HepG2 (cell line): Measurements from ENCODE around the gene TMEM232. TPM values are rescaled to one million over a fixed set of nuclear protein-coding genes. Genes with fewer than 3 reads are reported as not detected.

Source experiments
- FOXK2 ChIP-seq: fragments of 450-650 bp; IDR thresholded peaks from 2 replicates; pipeline ENCODE4 v1.6.1; 2016
- GTF2F1 ChIP-seq: fragments of 150-350 bp; IDR thresholded peaks from 2 replicates; pipeline ENCODE4 v1.6.1; 2014; ENCODE audit warnings: low read length
- IKZF4 ChIP-seq: sonication (generic); formaldehyde crosslinking; IDR thresholded peaks from 2 replicates; pipeline ENCODE4 v1.5.1; 2020; ENCODE audit warnings: borderline replicate concordance, mild to moderate bottlenecking, low read depth, missing genetic modification reagents; ENCODE audit errors: not compliant biosample characterization
- JUNB ChIP-seq: sonication (generic); formaldehyde crosslinking; IDR thresholded peaks from 2 replicates; pipeline ENCODE4 v1.8.0; 2022; ENCODE audit warnings: missing genetic modification reagents, mild to moderate bottlenecking, borderline replicate concordance
- KMT2A ChIP-seq: sonication (generic); formaldehyde crosslinking; IDR thresholded peaks from 2 replicates; pipeline ENCODE4 v1.4.0; 2020; ENCODE audit warnings: missing genetic modification reagents
- NR2C2 ChIP-seq: sonication (generic); formaldehyde crosslinking; IDR thresholded peaks from 2 replicates; pipeline ENCODE4 v1.4.0; 2020; ENCODE audit warnings: missing genetic modification reagents, mild to moderate bottlenecking, moderate library complexity, borderline replicate concordance
- PITX1 ChIP-seq: sonication (generic); formaldehyde crosslinking; IDR thresholded peaks from 2 replicates; pipeline ENCODE4 v1.5.1; 2020; ENCODE audit warnings: mild to moderate bottlenecking, missing genetic modification reagents
- RFX5 ChIP-seq: IDR thresholded peaks from 2 replicates; pipeline ENCODE4 v1.6.1; 2011; ENCODE audit warnings: low read depth, low read length, improper control_type of control experiment
- SMAD1 ChIP-seq: sonication (generic); formaldehyde crosslinking; IDR thresholded peaks from 2 replicates; pipeline ENCODE4 v1.4.0; 2020; ENCODE audit warnings: missing genetic modification reagents, low read depth, mild to moderate bottlenecking, borderline replicate concordance
- SP140L ChIP-seq: sonication (generic); formaldehyde crosslinking; IDR thresholded peaks from 2 replicates; pipeline ENCODE4 v1.4.0; 2020; ENCODE audit warnings: missing genetic modification reagents, borderline replicate concordance
- ZFP91 ChIP-seq: sonication (generic); formaldehyde crosslinking; IDR thresholded peaks from 2 replicates; pipeline ENCODE4 v1.9.0; 2022; ENCODE audit warnings: missing genetic modification reagents, mild to moderate bottlenecking, borderline replicate concordance
- ZFYVE20 ChIP-seq: sonication (generic); formaldehyde crosslinking; IDR thresholded peaks from 2 replicates; pipeline ENCODE4 v1.8.0; 2023; ENCODE audit warnings: low read depth, mild to moderate bottlenecking, moderate library complexity, missing genetic modification reagents, borderline replicate concordance
- ZNF33A ChIP-seq: sonication (generic); formaldehyde crosslinking; IDR thresholded peaks from 2 replicates; pipeline ENCODE4 v1.5.1; 2020; ENCODE audit warnings: missing genetic modification reagents, mild to moderate bottlenecking, moderate library complexity, borderline replicate concordance
- ZNF432 ChIP-seq: sonication (generic); formaldehyde crosslinking; IDR thresholded peaks from 2 replicates; pipeline ENCODE4 v1.5.0; 2020; ENCODE audit warnings: missing genetic modification reagents, mild to moderate bottlenecking, borderline replicate concordance
- ZNF749 ChIP-seq: sonication (generic); formaldehyde crosslinking; IDR thresholded peaks from 2 replicates; pipeline ENCODE4 v1.8.0; 2022; ENCODE audit warnings: mild to moderate bottlenecking, missing genetic modification reagents, moderate library complexity, borderline replicate concordance
- ZNF761 ChIP-seq: sonication (generic); formaldehyde crosslinking; conservative IDR thresholded peaks from 2 replicates; pipeline ENCODE4 v1.4.0; 2020; ENCODE audit warnings: mild to moderate bottlenecking, missing genetic modification reagents
- polyA plus RNA-seq, 8 experiments: library from polyadenylated mRNA; depleted of rRNA in 3 of 8; stranded (reverse) in 7 of 8; unstranded in 1 of 8; fragments of >200 nt; fragmentation: Illumina TruSeq in 4 of 8; extraction: Trizol in 4 of 8; gene quantifications; 2 replicates each; pipeline versions ENCODE4 v1.2.1 to v1.2.3, GENCODE V29; 2011 to 2016; ENCODE audit warnings: low read depth in 4 of 8, missing spikeins in 1 of 8, mixed read lengths in 1 of 8; ENCODE audit not compliant: insufficient read depth in 1 of 8
- total RNA-seq, 5 experiments: library from RNA; depleted of rRNA; stranded (reverse); fragments of >200 nt; fragmentation: Illumina TruSeq; extraction: Trizol; gene quantifications; 2 replicates each; pipeline ENCODE4 v1.2.3, GENCODE V29; 2016; ENCODE audit warnings: low read depth in 1 of 5
- TF ChIP-seq, protein P1 (sequence below): IDR thresholded peaks from 2 replicates; pipeline ENCODE4 v1.6.1; 2016; ENCODE audit warnings: mild to moderate bottlenecking
- TF ChIP-seq, protein P2 (sequence below): sonication (generic); formaldehyde crosslinking; IDR thresholded peaks from 2 replicates; pipeline ENCODE4 v1.5.0; 2020; ENCODE audit warnings: mild to moderate bottlenecking, low read depth, missing genetic modification reagents, borderline replicate concordance
- TF ChIP-seq, protein P3 (sequence below): sonication (generic); formaldehyde crosslinking; IDR thresholded peaks from 2 replicates; pipeline ENCODE4 v1.5.1; 2020; ENCODE audit warnings: missing genetic modification reagents, mild to moderate bottlenecking, borderline replicate concordance
- TF ChIP-seq, protein P4 (sequence below): sonication (generic); formaldehyde crosslinking; IDR thresholded peaks from 2 replicates; pipeline ENCODE4 v1.4.0; 2020; ENCODE audit warnings: missing genetic modification reagents
- TF ChIP-seq, protein P5 (sequence below): sonication (generic); formaldehyde crosslinking; conservative IDR thresholded peaks from 2 replicates; pipeline ENCODE4 v1.4.0; 2020; ENCODE audit warnings: missing genetic modification reagents

The TMEM232 gene
- total and polyA plus RNA-seq, 2 of the 13 experiments (the other 11 are each of a cell fraction or from before 2014, with no cell fraction given): 0.29 to 0.71 TPM

DNA sequence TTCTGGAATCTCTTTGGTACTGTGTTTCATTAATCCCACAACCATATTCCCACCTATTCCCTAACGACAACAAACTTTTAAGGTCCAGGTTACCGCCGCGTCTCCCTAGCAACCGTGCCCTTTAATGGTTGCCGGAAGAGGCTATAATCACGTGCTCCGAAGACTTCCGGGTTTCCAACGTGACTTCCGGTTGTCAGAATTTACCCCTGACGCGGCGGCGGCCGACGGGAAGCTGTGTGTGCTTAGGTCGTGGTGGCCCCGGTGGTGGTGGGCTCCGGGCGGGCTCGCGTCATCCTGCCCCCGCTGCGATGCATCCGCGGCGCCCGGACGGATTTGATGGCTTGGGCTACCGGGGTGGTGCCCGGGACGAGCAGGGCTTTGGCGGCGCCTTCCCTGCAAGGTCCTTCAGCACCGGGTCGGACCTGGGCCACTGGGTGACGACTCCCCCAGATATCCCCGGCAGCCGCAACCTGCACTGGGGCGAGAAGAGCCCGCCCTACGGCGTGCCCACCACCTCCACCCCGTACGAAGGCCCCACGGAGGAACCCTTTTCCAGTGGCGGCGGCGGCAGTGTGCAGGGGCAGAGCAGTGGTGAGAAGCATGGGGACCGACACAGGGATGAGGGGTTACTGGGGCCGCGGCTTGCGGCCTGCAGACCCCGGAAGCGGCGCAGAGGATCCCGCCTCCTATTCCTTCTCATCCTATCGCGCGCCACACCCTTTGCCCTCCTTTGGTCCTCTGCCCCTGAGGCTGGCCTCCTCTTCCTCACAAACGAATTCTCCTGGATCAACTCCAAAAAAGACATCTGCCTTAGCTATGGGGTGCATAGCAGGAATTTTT is 12.6 kb upstream of the TMEM232 start, which contains the start of gene SLC25A46 (continued):
- TF ChIP-seq KMT2A (CRISPR knock-in tag): peak; percentile 70
- TF ChIP-seq, protein P1, sequence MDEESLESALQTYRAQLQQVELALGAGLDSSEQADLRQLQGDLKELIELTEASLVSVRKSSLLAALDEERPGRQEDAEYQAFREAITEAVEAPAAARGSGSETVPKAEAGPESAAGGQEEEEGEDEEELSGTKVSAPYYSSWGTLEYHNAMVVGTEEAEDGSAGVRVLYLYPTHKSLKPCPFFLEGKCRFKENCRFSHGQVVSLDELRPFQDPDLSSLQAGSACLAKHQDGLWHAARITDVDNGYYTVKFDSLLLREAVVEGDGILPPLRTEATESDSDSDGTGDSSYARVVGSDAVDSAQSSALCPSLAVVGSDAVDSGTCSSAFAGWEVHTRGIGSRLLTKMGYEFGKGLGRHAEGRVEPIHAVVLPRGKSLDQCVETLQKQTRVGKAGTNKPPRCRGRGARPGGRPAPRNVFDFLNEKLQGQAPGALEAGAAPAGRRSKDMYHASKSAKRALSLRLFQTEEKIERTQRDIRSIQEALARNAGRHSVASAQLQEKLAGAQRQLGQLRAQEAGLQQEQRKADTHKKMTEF (CRISPR knock-in tag): peak; percentile 88
- TF ChIP-seq NR2C2: peak; percentile 91
- TF ChIP-seq, protein P2, sequence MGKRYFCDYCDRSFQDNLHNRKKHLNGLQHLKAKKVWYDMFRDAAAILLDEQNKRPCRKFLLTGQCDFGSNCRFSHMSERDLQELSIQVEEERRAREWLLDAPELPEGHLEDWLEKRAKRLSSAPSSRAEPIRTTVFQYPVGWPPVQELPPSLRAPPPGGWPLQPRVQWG (CRISPR knock-in tag): no peak
- no peak for TF ChIP-seq SP140L (CRISPR knock-in tag)
- TF ChIP-seq ZNF33A (CRISPR knock-in tag): 0 out of 2 replicates have a peak, but pooled peaks have one; percentile 94
- 0 out of 2 replicates have a peak, but pooled peaks have one; percentile 74 for TF ChIP-seq ZNF761 (CRISPR knock-in tag)
- TF ChIP-seq, protein P3, sequence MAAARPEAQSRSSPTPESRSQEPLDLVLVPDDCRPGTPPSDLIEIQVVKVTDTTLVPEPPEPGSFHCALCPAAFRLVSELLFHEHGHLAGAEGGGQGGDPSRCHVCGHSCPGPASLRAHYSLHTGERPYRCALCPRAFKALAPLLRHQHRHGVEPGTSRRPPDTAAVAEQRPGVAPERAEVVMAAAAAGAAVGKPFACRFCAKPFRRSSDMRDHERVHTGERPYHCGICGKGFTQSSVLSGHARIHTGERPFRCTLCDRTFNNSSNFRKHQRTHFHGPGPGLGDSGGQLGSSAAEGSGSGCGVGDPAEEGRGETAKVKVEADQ (CRISPR knock-in tag): peak; percentile 69; the same call in 1 of the 2 replicates
- TF ChIP-seq RFX5: peak; percentile 81
- TF ChIP-seq ZNF749 (CRISPR knock-in tag): no peak
- TF ChIP-seq PITX1 (CRISPR knock-in tag): peak; percentile 72
- no peak for TF ChIP-seq FOXK2
- TF ChIP-seq, protein P4, sequence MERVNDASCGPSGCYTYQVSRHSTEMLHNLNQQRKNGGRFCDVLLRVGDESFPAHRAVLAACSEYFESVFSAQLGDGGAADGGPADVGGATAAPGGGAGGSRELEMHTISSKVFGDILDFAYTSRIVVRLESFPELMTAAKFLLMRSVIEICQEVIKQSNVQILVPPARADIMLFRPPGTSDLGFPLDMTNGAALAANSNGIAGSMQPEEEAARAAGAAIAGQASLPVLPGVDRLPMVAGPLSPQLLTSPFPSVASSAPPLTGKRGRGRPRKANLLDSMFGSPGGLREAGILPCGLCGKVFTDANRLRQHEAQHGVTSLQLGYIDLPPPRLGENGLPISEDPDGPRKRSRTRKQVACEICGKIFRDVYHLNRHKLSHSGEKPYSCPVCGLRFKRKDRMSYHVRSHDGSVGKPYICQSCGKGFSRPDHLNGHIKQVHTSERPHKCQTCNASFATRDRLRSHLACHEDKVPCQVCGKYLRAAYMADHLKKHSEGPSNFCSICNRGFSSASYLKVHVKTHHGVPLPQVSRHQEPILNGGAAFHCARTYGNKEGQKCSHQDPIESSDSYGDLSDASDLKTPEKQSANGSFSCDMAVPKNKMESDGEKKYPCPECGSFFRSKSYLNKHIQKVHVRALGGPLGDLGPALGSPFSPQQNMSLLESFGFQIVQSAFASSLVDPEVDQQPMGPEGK (CRISPR knock-in tag): peak; percentile 32; the same call in 1 of the 2 replicates
- TF ChIP-seq, protein P5, sequence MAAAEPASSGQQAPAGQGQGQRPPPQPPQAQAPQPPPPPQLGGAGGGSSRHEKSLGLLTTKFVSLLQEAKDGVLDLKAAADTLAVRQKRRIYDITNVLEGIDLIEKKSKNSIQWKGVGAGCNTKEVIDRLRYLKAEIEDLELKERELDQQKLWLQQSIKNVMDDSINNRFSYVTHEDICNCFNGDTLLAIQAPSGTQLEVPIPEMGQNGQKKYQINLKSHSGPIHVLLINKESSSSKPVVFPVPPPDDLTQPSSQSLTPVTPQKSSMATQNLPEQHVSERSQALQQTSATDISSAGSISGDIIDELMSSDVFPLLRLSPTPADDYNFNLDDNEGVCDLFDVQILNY (CRISPR knock-in tag): no peak; the same call in 1 of the 2 replicates
- TF ChIP-seq JUNB (CRISPR knock-in tag): no peak
- TF ChIP-seq ZFP91 (CRISPR knock-in tag): peak; percentile 99
- TF ChIP-seq GTF2F1: 0 out of 2 replicates have a peak, but pooled peaks have one; percentile 36
- TF ChIP-seq ZFYVE20 (CRISPR knock-in tag): no peak
- no peak for TF ChIP-seq ZNF432
- no peak for TF ChIP-seq IKZF4 (CRISPR knock-in tag)
- TF ChIP-seq SMAD1 (CRISPR knock-in tag): no peak
- TF ChIP-seq, all 625 proteins: peak for 254
